GM19452 (cell line): ENCODE data around the gene SLC41A1.

Experiments used
- ATAC-seq: cut with Tn5 transposase; IDR thresholded peaks from one replicate; pipeline ENCODE4 v1.9.1; 2021; ENCODE audit not compliant: unreplicated experiment

SLC41A1 gene

DNA sequence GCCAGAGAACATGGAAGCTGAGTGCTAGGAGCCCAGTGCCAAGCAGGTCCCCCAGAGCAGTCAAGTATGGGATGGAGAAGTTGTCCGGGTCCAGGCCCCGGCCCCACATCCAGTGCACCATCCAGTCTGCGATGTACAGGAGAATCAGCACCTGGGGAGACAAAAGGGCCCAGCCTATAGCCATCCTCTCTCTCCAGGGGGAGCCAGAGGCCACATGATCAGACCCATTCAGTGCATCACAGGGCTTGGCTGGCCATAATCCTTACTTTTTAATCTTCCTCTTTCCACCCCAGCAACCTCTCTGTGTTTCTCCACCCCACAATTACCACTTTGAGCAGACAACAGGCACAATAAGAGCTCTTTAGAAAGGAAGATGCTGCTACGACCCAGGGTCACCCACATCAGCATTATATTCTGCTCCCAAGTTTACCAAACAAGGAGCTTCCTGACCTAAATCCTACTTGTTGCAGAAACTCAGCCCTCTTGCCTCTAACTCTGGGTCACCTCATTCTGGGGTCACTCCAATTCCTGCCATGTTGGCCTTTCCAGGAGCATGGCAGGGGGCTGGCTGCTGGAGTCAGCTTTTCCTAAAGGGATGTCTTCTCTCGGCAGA lies 21.3 kb downstream of the SLC41A1 start:
- no peak for ATAC-seq

DNA sequence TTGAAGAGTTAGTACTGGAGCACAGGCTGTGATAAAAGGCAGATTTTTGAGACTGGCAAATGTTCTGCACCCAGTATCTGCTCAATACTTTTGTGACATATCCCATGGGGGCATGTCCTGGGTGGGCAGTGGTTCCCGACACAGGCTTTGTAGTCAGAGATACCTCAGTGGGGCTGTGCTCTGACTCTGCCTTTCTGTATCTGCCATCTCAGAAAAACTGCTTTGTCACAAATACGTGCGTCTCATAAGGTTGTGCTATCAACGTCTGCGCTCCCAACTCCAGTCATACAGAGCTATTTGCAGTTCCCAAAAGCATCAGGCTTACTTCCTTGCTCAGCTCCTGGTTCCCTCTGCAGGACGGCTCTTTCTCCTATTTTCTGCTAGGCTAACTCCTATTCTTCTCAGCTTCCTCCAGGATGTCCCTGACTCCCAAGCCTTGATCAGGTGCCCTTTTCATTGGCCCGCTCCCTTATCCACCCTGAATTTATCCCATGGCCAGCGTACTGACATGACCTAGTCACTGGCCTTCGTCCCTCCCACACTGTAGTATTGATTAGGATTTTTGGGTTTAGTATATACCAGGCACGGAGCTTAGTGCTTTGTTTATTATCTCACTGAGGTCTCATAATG lies 25.6 kb downstream of the SLC41A1 start:
- no peak for ATAC-seq

DNA sequence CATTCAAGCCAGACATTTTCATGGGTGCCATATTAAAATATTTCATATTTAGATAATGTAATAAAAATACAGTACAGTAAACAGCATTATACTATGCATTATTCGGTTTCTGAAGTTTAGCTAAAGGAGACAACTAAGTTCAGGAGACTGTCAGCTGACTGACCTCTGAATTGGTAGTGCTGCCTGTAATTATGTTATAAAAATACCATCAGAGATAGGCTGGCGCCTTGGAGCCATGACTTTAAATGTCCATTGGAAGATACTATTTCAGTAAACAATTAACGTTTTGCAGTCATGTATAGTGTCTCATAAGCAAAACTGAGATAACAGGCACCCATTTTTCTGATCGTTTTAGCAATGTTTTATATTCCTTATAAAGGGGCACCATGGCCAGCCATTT lies 26.4 kb downstream of the SLC41A1 start:
- ATAC-seq, result no peak

DNA sequence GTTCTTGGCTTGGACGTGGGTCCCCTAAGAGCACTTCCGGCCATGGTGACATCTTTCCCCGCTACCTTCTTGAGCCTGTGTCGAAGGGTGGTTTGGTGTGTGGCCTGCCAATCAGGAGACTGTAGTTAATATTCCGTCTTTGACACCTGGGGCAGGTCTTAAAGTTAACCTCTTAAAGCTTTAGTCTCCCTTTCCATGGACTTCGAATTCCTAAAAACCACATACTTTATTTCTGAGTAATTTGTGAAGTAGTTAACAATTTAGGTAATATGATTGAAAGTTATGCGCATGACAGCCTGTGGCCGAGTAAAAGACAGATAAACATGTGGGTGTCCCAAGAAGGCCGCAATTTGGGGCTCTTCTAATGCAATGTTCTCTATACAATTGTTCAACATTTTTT lies 27.6 kb downstream of the SLC41A1 start:
- no peak for ATAC-seq

DNA sequence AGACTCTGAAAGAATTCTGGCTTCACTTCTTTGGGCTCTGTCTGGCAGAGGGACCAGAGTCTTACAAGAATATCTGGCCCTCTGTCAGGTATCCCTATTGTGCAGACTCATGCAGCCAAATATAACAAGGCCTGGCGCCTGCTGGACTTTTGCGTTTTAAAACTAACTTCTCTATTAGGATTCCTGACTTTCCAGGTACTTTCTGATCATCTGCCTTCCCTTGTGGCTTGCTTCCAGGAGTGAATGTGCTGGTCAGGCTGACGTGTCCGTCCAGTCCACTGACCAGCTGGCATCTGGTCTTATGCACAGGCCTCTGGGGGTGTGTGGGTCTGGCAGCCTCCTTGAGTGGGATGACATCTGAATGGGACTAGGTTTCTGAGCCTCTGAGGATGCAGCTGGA lies 29.1 kb downstream of the SLC41A1 start:
- ATAC-seq, result no peak

DNA sequence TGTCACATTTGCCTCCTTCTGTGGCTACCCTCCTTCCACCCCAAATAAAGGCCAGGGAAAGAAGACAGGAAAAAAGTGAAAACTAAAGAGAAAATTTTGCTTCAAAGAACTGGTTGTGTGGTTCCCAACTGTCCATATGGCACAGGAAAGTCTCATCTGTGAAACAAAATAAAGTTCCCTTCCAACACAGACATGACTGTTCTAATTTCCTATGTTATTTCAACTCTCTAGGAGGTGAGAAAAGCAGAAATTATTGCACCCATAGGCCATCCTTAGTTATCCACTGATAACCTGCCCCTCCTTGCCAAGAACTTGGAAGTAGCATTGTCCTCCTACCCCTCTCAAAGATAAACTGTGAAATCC lies 29.6 kb downstream of the SLC41A1 start:
- ATAC-seq, result no peak

DNA sequence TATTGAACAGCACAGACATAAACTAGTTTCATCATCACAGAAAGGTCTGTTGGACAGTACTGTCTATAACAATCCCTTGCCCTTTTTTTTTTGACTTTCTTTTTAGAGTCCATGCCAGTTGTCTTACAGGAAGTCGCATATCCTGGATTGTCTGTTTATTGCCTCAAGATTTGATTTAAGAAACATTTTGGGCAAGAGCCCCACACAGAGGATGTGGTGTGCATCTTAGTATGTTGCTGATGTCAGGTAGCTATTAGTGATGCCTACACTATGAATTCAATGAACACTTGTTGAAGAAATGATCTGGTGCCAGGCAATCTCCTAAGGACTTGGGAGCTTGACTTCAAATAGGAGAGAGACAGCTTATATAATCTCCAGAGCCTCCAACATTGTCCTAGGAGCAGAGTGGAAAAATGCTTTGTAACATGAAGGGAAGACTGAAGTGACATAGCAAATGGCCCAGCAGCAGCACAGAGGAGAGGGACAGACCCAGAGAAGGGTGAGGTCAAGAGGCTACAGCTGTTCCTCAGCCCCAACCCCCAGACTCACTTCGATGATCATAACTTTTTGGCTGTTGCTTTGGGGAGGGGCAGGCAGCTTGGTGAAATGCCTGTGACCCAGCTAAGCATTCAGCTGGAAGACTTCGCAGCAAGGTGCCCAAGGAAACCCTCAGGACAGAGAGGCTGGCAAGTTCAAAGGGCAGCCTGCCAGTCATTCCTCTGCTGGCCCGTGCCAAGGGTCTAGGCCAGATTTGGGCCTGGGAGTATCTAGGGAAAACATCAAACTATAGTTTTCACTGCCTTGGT lies 30.2 kb downstream of the SLC41A1 start:
- no peak for ATAC-seq

DNA sequence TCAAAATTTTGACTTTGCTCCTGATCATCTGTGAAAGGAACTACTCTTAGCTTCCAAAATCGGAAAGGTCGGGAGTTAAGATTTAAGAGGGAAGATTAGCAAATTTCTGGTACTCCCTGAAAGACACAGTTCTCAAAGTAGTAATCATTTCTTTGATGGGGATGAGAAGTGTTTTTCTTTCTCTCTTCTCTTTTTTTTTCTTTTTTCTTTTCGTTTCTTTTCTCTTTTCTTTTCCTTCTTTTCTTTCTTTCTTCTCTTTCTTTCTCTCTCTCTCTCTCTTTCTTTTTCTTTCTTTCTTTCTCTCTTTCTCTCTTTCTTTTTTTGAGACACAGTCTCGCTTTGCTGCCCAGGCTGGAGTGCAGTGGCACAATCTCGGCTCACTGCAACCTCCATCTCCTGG lies 32.7 kb downstream of the SLC41A1 start:
- ATAC-seq, result no peak

DNA sequence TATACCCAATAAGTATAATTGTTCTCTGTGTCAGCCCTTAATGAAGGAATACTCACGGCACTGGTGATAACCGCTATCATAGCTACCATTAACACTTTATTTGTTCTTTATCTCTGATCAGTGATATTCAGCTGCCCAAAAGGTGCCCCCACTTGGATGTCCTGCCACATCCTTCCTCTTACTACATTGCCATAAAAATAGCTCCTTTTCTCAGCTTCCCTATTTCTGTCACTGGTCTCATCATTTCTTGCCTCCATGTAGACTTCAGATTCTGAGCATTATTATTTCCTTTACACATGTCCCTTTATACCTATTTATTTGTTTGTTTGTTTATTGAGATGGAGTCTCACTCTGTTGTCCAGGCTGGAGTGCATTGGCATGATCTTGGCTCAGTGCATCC lies 35.0 kb downstream of the SLC41A1 start:
- ATAC-seq, result no peak

DNA sequence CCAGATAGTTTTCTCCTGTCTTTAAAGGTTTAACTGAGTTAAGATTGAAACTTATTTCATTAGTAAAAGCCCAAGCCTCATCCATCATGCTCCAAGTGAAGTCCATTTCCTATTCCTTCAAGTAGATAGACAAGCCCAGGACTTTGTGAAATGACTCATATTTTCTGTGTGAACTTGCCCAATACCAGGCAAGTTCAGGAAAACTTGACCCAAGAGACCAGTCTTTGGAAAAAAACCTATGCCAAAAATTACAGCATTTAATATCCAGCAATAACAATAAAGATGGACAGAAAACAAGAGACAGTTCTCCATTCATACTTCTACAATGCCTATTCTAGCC lies 37.3 kb downstream of the SLC41A1 start:
- ATAC-seq, result no peak

DNA sequence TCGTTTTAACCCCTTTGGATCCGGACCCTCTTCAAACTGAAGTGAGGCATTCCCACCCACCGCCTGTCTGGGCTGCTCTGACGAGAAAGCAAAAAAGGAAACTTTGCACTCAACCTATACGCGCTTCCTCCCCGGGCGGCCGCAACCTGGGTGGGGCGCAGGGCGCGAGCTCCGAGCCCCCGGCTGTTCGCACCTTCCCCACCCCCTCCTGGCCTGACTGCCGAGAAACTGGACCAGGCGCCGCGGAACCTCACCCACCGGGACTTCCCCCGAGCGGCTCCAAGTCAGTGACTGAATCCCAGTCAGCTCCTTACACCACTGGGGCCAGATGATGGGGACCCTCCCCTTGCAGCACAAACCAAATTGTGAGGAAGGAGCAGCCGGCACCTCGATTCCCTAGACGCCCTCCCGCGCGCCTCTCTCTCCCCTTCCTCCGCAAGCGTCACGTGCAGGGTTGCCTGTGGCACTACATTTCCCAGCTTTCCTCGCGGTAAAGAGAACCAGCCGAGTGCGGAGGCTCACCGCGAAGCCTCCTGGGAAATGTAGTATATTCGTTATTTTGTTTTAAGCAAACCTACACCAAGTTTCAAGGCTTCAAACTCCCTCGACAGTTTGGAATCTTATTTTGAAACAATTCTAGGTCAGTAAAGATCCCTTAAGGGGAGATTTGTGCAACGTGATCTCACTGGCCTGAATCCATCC lies 37.8 kb downstream of the SLC41A1 start, which contains the start of gene RAB29:
Gene RAB29, minus strand, starts transcription at position 468 of the 702 bp plus-strand sequence. CDS start 526 bp downstream, outside the sequence.
- ATAC-seq, result peak; percentile 72

DNA sequence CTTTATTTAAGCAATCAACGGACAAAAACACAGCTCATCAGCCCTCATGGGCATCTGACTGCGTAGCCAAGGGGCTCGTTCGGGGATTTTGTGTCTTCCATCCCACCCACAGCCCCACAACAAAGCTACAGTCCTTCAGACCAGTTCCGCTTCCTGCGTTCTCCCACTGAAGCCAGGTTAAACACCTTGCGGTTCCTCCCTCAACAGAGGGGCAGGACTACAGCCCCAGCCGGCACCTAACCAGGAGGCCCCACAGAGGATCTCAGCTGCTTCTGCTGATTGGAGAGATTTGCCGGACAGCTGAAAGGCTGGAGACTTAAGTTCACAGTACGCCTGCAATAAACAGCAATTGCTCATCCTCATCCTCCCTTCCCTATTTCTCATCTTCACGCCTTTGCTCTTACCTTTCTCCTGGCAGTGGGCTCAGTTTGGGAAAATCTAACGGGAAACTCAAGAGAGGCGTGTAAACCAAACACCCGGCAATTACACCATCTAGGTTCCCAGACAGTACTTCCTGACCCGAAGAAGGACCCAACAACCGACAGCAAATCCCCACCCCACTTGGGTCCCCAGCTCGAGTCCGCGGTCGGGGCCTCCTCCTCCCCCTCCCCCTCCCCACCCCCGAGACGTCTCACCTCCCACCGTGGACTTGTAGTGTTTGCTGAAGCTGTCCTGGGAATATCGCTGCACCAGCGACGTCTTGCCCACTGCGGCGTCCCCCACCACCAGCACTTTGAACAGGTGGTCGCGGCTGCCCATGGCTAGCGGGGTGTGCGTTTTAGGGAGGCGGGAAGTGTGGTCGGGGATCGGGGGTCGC lies 38.6 kb downstream of the SLC41A1 start:
- ATAC-seq, result no peak

DNA sequence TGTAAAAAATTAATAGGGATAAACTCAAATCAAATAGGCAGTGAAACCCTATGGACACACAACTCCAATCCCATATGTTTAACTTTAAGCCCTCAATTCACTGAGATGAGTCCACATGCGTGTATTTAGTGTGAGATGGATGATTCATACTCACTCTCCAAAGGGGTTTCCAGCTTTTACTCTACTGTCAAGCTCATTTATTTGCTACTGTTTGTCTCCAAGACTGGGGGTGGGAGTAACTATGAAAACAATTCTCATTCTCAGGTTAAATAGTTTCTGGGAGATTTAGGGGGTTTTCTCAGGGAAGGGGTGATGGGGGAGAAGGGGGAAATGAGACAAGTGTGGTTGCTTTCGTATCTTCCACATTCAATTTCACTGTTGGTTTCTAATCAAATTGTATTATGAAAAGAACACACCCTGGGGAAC lies 40.4 kb downstream of the SLC41A1 start:
- ATAC-seq, result no peak

DNA sequence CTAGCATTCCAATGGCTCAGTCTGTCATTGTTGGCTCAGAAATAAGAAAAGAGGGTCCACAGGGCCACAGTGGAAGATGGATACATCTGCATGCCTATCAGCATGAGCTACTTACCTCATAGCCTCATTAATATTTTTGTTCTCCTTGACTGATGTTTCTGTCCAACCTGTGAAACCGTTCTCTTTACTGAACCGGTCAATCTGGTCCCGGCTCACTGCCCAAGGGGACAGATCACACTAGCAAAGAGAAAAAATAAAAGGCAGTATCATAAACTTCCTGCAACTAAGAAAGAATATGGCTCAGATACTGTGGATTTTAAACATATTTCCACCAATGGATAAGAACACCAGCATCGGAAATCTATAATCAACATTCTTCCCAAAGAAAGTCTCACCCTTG lies 42.4 kb downstream of the SLC41A1 start:
- no peak for ATAC-seq

DNA sequence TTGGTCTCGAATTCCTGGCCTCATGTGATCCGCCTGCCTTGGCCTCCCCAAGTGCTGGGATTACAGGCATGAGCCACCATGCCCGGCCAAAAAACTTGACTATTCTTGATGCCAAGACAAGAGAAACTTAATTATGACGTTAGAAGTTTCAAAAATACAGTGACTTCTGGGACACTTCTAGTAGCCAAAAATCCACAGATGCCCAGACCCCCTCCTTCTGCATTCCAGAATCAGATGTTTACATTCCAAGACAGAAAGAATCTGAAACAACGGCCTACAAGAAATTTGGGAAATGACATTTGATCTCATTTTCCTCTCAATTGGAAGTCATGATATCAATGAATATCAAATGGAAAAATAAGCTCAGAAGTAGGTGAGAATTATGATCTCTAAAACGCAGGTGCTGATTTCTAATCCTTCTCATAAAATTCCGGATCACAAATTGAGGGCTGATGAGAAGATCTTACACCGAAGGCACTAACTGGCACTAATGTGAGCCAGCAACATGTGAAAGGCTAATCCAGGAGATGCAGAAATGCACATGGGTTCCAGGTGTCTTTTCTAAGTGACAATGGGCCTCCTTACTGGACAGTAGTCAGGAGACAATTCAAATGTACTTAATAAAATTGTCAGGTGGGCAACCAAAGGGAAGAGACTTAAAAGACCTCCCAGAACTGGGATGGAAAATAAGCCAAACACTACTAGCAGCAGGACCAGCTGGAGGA lies 43.2 kb downstream of the SLC41A1 start:
- ATAC-seq, result no peak

DNA sequence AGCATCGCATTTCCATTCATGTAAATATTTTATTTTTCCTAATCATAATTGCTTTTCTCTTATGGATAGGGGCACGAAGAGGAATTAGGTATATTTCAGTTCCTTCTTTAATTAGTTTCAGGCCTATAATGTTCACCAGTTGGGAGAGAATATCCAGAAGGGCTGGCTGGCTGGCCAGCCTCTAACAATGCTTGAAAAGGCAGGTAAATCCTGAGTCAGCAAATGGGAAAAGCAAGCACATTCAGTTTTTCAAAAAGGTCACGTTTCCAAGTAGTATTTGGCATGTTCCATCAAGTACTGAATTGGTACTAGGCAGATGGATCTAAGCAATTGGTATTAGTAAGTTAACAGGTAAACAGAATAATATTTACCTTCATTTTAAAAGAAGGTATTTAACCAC lies 45.8 kb downstream of the SLC41A1 start:
- no peak for ATAC-seq

DNA sequence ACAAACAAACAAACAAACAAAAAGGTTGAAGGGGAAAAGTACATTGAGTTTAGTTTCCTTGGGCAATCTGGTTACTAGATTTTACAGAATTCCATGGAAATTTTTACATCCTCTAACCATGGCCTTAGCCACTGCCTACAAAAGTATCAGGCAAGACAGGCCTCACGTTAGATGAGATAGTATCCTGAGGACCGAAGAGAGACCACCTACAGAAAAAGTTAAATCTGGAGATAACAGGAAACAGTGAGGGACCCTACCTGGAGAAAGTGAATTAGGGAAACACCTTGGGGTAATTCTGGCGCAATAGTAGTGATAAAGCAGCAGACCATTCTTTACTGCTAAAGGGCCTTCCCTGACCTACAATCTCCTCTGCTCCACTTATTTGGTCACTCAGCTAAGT lies 46.4 kb downstream of the SLC41A1 start:
- no peak for ATAC-seq

DNA sequence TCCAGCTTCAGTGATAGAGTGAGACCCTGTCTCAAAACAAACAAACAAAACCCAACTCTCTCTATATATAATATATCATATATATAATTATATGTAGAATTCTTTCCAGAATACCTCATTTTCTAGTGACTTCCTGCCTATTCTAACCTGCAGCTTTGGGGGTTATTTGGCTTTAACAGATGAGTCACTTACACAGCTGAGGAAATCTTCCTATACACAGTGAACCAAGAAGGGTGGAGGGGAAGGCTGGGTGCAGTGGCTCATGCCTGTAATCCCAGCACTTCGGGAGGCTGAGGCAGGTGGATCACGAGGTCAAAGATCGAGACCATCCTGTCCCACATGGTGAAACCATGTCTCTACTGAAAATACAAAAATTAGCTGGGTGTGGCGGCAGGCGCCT lies 47.0 kb downstream of the SLC41A1 start:
- no peak for ATAC-seq

DNA sequence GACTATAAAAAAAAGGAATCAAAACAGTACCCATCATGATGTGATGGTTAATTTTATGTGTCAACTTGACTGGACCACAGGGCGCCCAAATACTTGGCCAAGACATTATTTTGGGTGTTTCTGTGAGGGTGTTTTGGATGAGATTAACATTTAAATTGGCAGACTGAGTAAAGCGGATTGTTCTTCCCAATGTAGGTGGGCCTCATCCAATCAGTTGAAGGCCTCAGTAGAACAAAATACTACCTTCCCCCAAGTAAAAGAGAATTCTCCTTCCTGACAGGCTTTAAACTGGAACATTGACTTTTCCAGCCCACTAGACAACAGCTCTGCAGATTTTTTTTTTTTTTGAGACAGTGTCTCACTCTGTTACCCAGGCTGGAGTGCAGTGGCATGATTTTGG lies 48.4 kb downstream of the SLC41A1 start:
- ATAC-seq, result no peak

DNA sequence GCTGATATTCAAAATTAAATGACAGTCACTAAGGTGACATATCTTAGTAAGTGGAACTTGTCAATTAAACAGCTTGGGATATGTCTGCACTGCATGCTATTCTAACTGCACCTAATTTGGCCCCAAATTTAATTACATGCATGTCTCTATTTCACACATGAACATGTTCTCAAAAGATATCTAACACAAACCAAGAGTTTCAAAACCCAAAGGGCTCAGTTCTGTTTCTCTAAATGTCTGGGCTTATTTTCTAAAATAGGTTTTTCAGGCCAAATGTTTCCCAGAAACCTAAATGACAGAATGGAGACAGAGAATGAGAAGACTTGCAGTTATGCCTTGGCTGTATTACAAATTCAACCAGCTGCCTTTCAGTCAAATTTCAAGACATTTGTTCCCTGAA lies 49.0 kb downstream of the SLC41A1 start:
- no peak for ATAC-seq
